Measurements from ENCODE around the gene CUL5. TPM values are rescaled to one million over a fixed set of nuclear protein-coding genes. Genes with fewer than 3 reads are reported as not detected.
A peak's percentile ranks its signal among the peaks of the same experiment; 100 is the strongest.

CUL5 gene
- total and polyA plus RNA-seq, 2 of the 4 experiments (the other 2 are of a cell fraction): 8.8 to 31.0 TPM

- Histone ChIP-seq H3K18ac (ENCODE audit: low read depth, low read length) (no peak overlapping the region), H4K8ac (ENCODE audit: low read depth in 2 of 2, low read length in 2 of 2) (no peak overlapping the region), H3K9me1 (ENCODE audit: insufficient read depth, low read length) (peaks cover 3% of the 10 kb centered on the region; the same call in 1 of the 2 replicates), H3K4me3 (ENCODE audit: insufficient read depth, low read depth, low read length) (no peak overlapping the region), H3K27me3 (ENCODE audit: control insufficient read depth, insufficient read depth, low read length) (no peaks in the 10 kb centered on the region), H2BK20ac (ENCODE audit: low read depth, low read length) (no peak overlapping the region), H4K5ac (ENCODE audit: low read depth, low read length) (no peak overlapping the region), H2AFZ (replicated peaks; ENCODE audit: low read length, poor library complexity) (no peak overlapping the region), H3K23ac (ENCODE audit: low read depth, low read length) (no peak overlapping the region), H2AK9ac (replicated peaks; ENCODE audit: low read depth, low read length, poor library complexity) (no peak overlapping the region), H2BK15ac (ENCODE audit: low read depth, low read length) (no peak overlapping the region), H3K36me3 (ENCODE audit: control insufficient read depth, insufficient read depth, low read length) (peaks cover 19% of the 10 kb centered on the region), H3K14ac (replicated peaks; ENCODE audit: low read depth, low read length) (no peak overlapping the region), H4K91ac (ENCODE audit: insufficient read depth, low read depth, low read length) (no peak overlapping the region), H3K9me3 (ENCODE audit: control insufficient read depth, insufficient read depth, low read length) (no peaks in the 10 kb centered on the region), H3K79me1 (ENCODE audit: low read depth in 1 of 2, low read length in 2 of 2) (peaks cover 6 to 16% of the 10 kb centered on the region in 2 experiments; a peak in 3 of 4 replicates), H2BK120ac (ENCODE audit: low read depth, low read length) (no peak overlapping the region), H3K4me1 (ENCODE audit: control insufficient read depth, insufficient read depth, low read length) (peaks cover 4% of the 10 kb centered on the region; the same call in 1 of the 2 replicates), H3K4ac (ENCODE audit: low read depth, low read length) (no peak overlapping the region), H2BK5ac (ENCODE audit: low read depth, low read length, poor library complexity, severe bottlenecking) (no peak overlapping the region), H4K20me1 (ENCODE audit: insufficient read depth, low read length) (no peaks in the 10 kb centered on the region), H3K4me2 (ENCODE audit: low read depth, low read length) (no peak overlapping the region), H3K27ac (ENCODE audit: insufficient read depth, low read length) (no peak overlapping the region), H2AK5ac (ENCODE audit: low read depth, low read length) (no peak overlapping the region), H3K9ac (ENCODE audit: low read depth, low read length) (no peak overlapping the region), H3K56ac (ENCODE audit: extremely low read depth, insufficient read depth, low read length) (no peak overlapping the region)
- no TSS peak for BruUV-seq (replicated peaks)
- DNase-seq (no peak), ATAC-seq (ENCODE audit: low read depth) (no peak)
- TF ChIP-seq RCOR1 (IDR thresholded peaks at IDR 0.05; ENCODE audit: insufficient replicate concordance, low read length) (no peak), MAFK (IDR thresholded peaks at IDR 0.05; ENCODE audit: low read depth, low read length) (peak; percentile 53), ELK1 (IDR thresholded peaks at IDR 0.05; ENCODE audit: borderline replicate concordance, low read depth, low read length) (no peak)
- 100% methylated on average over 1 of the region's 2 CpGs; no CpG with 5 or more reads in 1 of the 2 experiments for WGBS, 2 experiments (ENCODE audit: extremely low coverage in 2 of 2, insufficient read length in 1 of 2)
- in situ Hi-C loops (cut with MboI; ENCODE audit: low sequenced_read_pairs) (no loop called here), intact Hi-C loops (cut with micrococcal nuclease) (loop anchor here (5.0 kb wide), 1 partner anchor 80 kb away; no protein-coding TSS in a partner anchor), dilution Hi-C loops (cut with HindIII; ENCODE audit: low sequenced_read_pairs, unreplicated experiment) (no loop called here)
- CTCF ChIA-PET: interaction anchor here (0.6 kb wide), 1 partner anchor 655 kb away, joined by 3 read pairs; no protein-coding TSS in a partner anchor
- POLR2A ChIA-PET (ENCODE audit: unreplicated experiment): interaction anchor here (0.5 kb wide), 1 partner anchor 117 kb away, joined by 4 read pairs; no protein-coding TSS in a partner anchor
These were observed 83.4 kb downstream of the CUL5 start for GRCh38 chr11:108092134-108092533.
